PC-9 (cell line): Measurements from ENCODE around the gene GABRR3. TPM values are rescaled to one million over a fixed set of nuclear protein-coding genes. Genes with fewer than 3 reads are reported as not detected.

Source experiments
- BruUV-seq: library from RNA; stranded (reverse); fragments of 400-500 nt; replicated peaks from 2 replicates; lab custom pipeline; 2021; lab: Mats Ljungman, UMichigan
- CTCF ChIA-PET: fragments of 300-600 bp; sonication (Branson Sonifier 250); formaldehyde crosslinking; loops from one replicate; lab custom pipeline; 2022; ENCODE audit warnings: antibody characterized with exemption; lab: Charles Lee
- POLR2A ChIA-PET: fragments of 300-600 bp; sonication (Branson Sonifier 250); formaldehyde crosslinking; loops from one replicate; lab custom pipeline; 2022; ENCODE audit warnings: antibody characterized with exemption; ENCODE audit not compliant: unreplicated experiment; lab: Charles Lee
- DNase-seq, 2 experiments: peaks; one replicate each; pipeline versions ENCODE4 v3.0.0 to v3.0.0-alpha.2; 2015 to 2022; ENCODE audit warnings: mixed read lengths in 1 of 2
- H2AFZ ChIP-seq: fragments of 200-600 bp; sonication (generic); 2 replicates; pipeline ENCODE4 v1.8.1; 2017; ENCODE audit warnings: antibody characterized with exemption
- H3F3A ChIP-seq: fragments of 200-600 bp; sonication (generic); 2 replicates; pipeline ENCODE4 v1.8.1; 2017; ENCODE audit warnings: antibody characterized with exemption, mild to moderate bottlenecking, low read depth; ENCODE audit not compliant: insufficient read depth
- H3K27ac ChIP-seq: fragments of 200-600 bp; sonication (generic); 2 replicates; pipeline ENCODE4 v1.6.1; 2016; ENCODE audit warnings: mixed run types
- H3K27me3 ChIP-seq: fragments of 200-600 bp; sonication (generic); 2 replicates; pipeline ENCODE4 v1.6.1; 2016; ENCODE audit warnings: low read depth, mixed run types; ENCODE audit not compliant: insufficient read depth
- H3K36me3 ChIP-seq: fragments of 200-600 bp; sonication (generic); 2 replicates; pipeline ENCODE4 v1.6.1; 2016; ENCODE audit warnings: low read depth, mixed run types
- H3K4me1 ChIP-seq: fragments of 200-600 bp; sonication (generic); replicated peaks from 2 replicates; pipeline ENCODE4 v1.6.1; 2016; ENCODE audit warnings: mixed run types; ENCODE audit not compliant: insufficient read depth
- H3K4me2 ChIP-seq: fragments of 200-600 bp; sonication (generic); 2 replicates; pipeline ENCODE4 v1.6.1; 2017; ENCODE audit warnings: mixed run types
- H3K4me3 ChIP-seq: fragments of 200-600 bp; sonication (generic); 2 replicates; pipeline ENCODE4 v1.6.1; 2016; ENCODE audit warnings: mixed run types
- H3K79me2 ChIP-seq: fragments of 200-600 bp; sonication (generic); 2 replicates; pipeline ENCODE4 v1.6.1; 2017; ENCODE audit warnings: low read depth, mixed run types
- H3K9me2 ChIP-seq: fragments of 200-600 bp; sonication (generic); 2 replicates; pipeline ENCODE4 v1.8.1; 2017; ENCODE audit warnings: mild to moderate bottlenecking; ENCODE audit not compliant: insufficient read depth
- H3K9me3 ChIP-seq: fragments of 200-600 bp; sonication (generic); 2 replicates; pipeline ENCODE4 v1.8.1; 2016; ENCODE audit warnings: low read depth; ENCODE audit not compliant: insufficient read depth
- H4K20me1 ChIP-seq: fragments of 200-600 bp; sonication (generic); 2 replicates; pipeline ENCODE4 v1.8.1; 2017; ENCODE audit not compliant: insufficient read depth
- CTCF ChIP-seq: fragments of 200-600 bp; sonication (generic); conservative IDR thresholded peaks from 2 replicates; pipeline ENCODE4 v1.6.1; 2017; ENCODE audit warnings: mixed run types, antibody characterized with exemption, mild to moderate bottlenecking, moderate library complexity
- EZH2 ChIP-seq: fragments of 200-600 bp; sonication (generic); IDR thresholded peaks from 2 replicates; pipeline ENCODE4 v1.8.0; 2017; ENCODE audit warnings: antibody characterized with exemption, low read depth
- intact Hi-C: fragments of 100-400 bp; cut with micrococcal nuclease; formaldehyde crosslinking; loops from one replicate; pipeline ENCODE4 v1.10.0; 2022; ENCODE audit not compliant: unreplicated experiment
- total RNA-seq: library from RNA; stranded (reverse); gene quantifications from 2 replicates; pipeline ENCODE4 v1.2.3, GENCODE V29; 2021

The GABRR3 gene
- total RNA-seq, 1 experiment from 2014 or later = not detected

- intact Hi-C loops = no loop called here
- Histone ChIP-seq H3K27me3 (no peaks in the 10 kb centered on the region), H3K9me2 (no peaks in the 10 kb centered on the region), H3K27ac (no peak overlapping the region), H3K9me3 (no peaks in the 10 kb centered on the region), H3K4me2 (peak overlapping the region; percentile 97; the same call in 1 of the 2 replicates), H4K20me1 (peaks cover 10% of the 10 kb centered on the region; the same call in 1 of the 2 replicates), H3K4me1 (peaks cover 33% of the 10 kb centered on the region), H2AFZ (no peak overlapping the region), H3K79me2 (peaks cover 65% of the 10 kb centered on the region), H3K4me3 (peak overlapping the region; percentile 71; the same call in 1 of the 2 replicates), H3F3A (peaks cover 32% of the 10 kb centered on the region), H3K36me3 (peaks cover 17% of the 10 kb centered on the region; the same call in 1 of the 2 replicates)
- POLR2A ChIA-PET = interaction anchor here (0.6 kb wide), 1 partner anchor 319 kb away, joined by 3 read pairs; no protein-coding TSS in a partner anchor
- DNase-seq = no peak
- TF ChIP-seq CTCF = no peak
- TF ChIP-seq EZH2 = no peak
- BruUV-seq = no TSS peak
- CTCF ChIA-PET = no interaction called here
These were observed 65.6 kb downstream of the GABRR3 start for GRCh38 chr3:97969541-97969940.

- Histone ChIP-seq H3K9me3 (no peaks in the 10 kb centered on the region), H3K79me2 (peaks cover 74% of the 10 kb centered on the region), H3F3A (peaks cover 26% of the 10 kb centered on the region), H3K27ac (no peak overlapping the region), H3K4me3 (no peak overlapping the region), H3K27me3 (no peaks in the 10 kb centered on the region), H3K4me2 (no peak overlapping the region), H3K36me3 (peaks cover 21% of the 10 kb centered on the region; the same call in 1 of the 2 replicates), H3K4me1 (peaks cover 33% of the 10 kb centered on the region), H3K9me2 (no peaks in the 10 kb centered on the region), H4K20me1 (peaks cover 18% of the 10 kb centered on the region; the same call in 1 of the 2 replicates), H2AFZ (no peak overlapping the region)
- intact Hi-C loops = no loop called here
- POLR2A ChIA-PET = no interaction called here
- no peak for DNase-seq
- no TSS peak for BruUV-seq
- no peak for TF ChIP-seq EZH2
- no peak for TF ChIP-seq CTCF
- CTCF ChIA-PET = no interaction called here
These were observed 66.7 kb downstream of the GABRR3 start for GRCh38 chr3:97968376-97968775.

GRCh38 chr3:97967966-97968365 is 67.1 kb downstream of the GABRR3 start:
- TF ChIP-seq EZH2 = no peak
- TF ChIP-seq CTCF = 0 out of 2 replicates have a peak, but pooled peaks have one; percentile 22
- peaks cover 22% of the 10 kb centered on the region for H3F3A ChIP-seq
- no peak overlapping the region for H3K4me3 ChIP-seq
- peaks cover 79% of the 10 kb centered on the region for H3K79me2 ChIP-seq
- no peak for DNase-seq
- H3K4me1 ChIP-seq = peaks cover 32% of the 10 kb centered on the region
- ChIA-PET CTCF (no interaction called here), POLR2A (no interaction called here)
- no TSS peak for BruUV-seq
- peaks cover 18% of the 10 kb centered on the region; the same call in 1 of the 2 replicates for H4K20me1 ChIP-seq
- no peak overlapping the region for H3K27ac ChIP-seq
- H3K4me2 ChIP-seq = no peak overlapping the region
- no peaks in the 10 kb centered on the region for H3K9me2 ChIP-seq
- H3K36me3 ChIP-seq = peaks cover 25% of the 10 kb centered on the region
- intact Hi-C loops = no loop called here
- H2AFZ ChIP-seq = no peak overlapping the region
- no peaks in the 10 kb centered on the region for H3K27me3 ChIP-seq
- H3K9me3 ChIP-seq = no peaks in the 10 kb centered on the region
